ENCODE results near the gene DHRSX. TPM values are rescaled to one million over a fixed set of nuclear protein-coding genes. Genes with fewer than 3 reads are reported as not detected.
A peak's percentile ranks its signal among the peaks of the same experiment; 100 is the strongest.

Gene DHRSX
- total RNA-seq, 2 experiments from 2014 or later: 15.5 to 16.1 TPM

- no peak for DNase-seq
- no peaks in the 10 kb centered on the region for H3K27me3 Mint-ChIP-seq
- H3K4me1 Mint-ChIP-seq: no peaks in the 10 kb centered on the region
- H3K4me3 Mint-ChIP-seq: no peak overlapping the region
- peaks cover 11% of the 10 kb centered on the region for H3K9me3 Mint-ChIP-seq
- H3K36me3 Mint-ChIP-seq (ENCODE audit: low read depth): peaks cover under 1% of the 10 kb centered on the region
- POLR2A ChIA-PET: no interaction called here
- CTCF ChIA-PET: no interaction called here
- H3K27ac Mint-ChIP-seq: no peak overlapping the region
Measured at GRCh38 chrX:2332252-2332651, 168.5 kb downstream of the DHRSX start.

DNA sequence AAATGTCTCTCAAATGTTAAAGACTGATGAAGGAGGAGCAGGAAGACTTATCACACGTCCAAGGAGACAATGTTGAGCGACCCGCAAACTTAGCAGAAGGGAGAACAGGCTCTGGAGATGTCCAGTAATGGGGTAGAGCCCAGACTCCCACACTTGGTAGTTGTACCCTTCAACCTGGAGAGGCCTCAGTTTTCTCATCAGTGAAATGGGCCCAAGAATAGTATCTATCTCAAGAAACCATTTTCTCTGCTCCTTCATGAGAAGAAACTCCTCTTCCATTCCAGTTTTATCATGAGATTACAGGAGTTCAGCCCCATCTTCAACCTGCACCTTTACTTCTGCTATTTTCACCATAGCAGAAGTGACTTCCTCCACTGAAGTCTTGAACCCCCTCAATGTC is 169.9 kb downstream of the DHRSX start:
- DNase-seq: no peak
- no peak overlapping the region for H3K27ac Mint-ChIP-seq
- no peak overlapping the region for H3K4me3 Mint-ChIP-seq
- H3K4me1 Mint-ChIP-seq: no peaks in the 10 kb centered on the region
- H3K9me3 Mint-ChIP-seq: peaks cover 6% of the 10 kb centered on the region
- H3K27me3 Mint-ChIP-seq: no peaks in the 10 kb centered on the region
- POLR2A ChIA-PET: no interaction called here
- CTCF ChIA-PET: no interaction called here
- H3K36me3 Mint-ChIP-seq (ENCODE audit: low read depth): no peaks in the 10 kb centered on the region

DNA sequence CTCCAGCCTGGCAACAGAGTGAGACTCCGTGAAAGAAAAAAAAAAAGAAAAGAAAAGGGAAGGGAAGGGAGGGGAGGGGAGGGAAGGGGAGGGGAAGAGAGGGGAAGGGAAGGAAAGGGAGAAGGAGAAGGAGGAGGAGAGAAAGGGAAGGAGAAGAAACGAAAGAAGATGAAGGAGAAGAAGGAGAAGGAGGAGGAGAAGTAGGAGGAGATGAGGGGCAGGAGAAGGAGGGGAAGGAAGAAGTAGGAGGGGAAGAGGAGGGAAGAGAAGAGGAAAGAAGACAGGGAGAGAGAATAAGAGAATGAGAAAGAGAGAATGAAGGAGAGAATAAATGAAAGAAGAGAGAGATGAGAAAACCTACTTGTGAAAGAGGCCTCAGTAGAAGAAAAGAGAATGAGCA is 170.3 kb downstream of the DHRSX start:
- Mint-ChIP-seq H3K9me3 (peaks cover 9% of the 10 kb centered on the region), H3K36me3 (ENCODE audit: low read depth) (peaks cover 2% of the 10 kb centered on the region), H3K4me1 (no peaks in the 10 kb centered on the region), H3K4me3 (no peak overlapping the region), H3K27me3 (no peaks in the 10 kb centered on the region), H3K27ac (no peak overlapping the region)
- DNase-seq: no peak
- ChIA-PET POLR2A (no interaction called here), CTCF (no interaction called here)

DNA sequence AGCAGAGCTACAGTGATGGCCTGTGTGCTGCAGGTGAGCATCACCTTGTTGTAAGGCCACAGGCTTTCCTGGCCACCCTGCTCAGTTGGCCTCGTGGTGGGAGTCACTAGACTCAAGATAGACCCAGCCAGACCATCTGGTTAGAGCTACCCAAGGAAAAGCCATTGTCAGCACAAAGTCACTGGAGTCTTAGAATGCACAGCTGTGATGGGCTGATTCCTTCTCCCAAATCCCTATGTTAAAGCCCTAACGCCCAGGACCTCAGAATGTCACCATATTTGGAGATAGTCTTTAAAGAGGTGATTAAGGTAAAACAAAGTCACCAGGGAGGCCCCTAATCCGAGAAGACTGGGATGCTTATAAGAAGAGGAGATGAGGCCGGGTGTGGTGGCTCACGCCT is 173.4 kb downstream of the DHRSX start:
- Mint-ChIP-seq H3K27me3 (no peaks in the 10 kb centered on the region), H3K36me3 (ENCODE audit: low read depth) (peaks cover 7% of the 10 kb centered on the region), H3K9me3 (peaks cover 12% of the 10 kb centered on the region), H3K27ac (no peak overlapping the region), H3K4me1 (peaks cover 2% of the 10 kb centered on the region), H3K4me3 (no peak overlapping the region)
- POLR2A ChIA-PET: no interaction called here
- CTCF ChIA-PET: no interaction called here
- DNase-seq: no peak

DNA sequence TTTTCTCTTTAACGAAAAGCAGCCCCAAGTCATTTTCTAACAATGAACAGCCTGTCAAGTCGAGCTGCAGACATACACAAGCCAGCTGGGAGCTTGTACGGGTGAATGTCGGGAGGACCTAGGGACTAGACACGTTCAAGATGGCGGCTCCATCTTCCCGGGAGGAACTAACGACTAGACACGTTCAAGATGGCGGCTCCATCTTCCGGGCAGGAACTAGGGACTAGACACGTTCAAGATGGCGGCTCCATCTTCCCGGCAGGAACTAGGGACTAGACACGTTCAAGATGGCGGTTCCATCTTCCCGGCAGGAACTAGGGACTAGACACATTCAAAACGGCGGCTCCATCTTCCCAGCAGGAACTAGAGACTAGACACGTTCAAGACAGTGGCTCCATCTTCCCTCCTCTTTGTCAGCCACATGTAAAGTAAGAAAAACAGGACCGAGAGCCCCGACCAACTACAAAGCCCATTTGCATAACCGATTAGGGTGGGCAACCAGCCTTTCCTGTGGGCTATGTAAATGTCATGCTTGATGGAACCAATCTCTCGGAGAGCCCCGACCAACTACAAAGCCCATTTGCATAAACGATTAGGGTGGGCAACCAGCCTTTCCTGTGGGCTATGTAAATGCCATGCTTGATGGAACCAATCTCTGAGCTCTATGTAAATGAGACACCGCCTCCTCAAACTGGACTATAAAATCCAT is 175.5 kb downstream of the DHRSX start:
- H3K27ac Mint-ChIP-seq: peak overlapping the region; percentile 57
- POLR2A ChIA-PET: no interaction called here
- H3K9me3 Mint-ChIP-seq: peaks cover 15% of the 10 kb centered on the region
- peak overlapping the region; percentile 56 for H3K4me3 Mint-ChIP-seq
- no peaks in the 10 kb centered on the region for H3K27me3 Mint-ChIP-seq
- DNase-seq: peak; percentile 7
- peaks cover 2% of the 10 kb centered on the region for H3K4me1 Mint-ChIP-seq
- CTCF ChIA-PET: no interaction called here
- H3K36me3 Mint-ChIP-seq (ENCODE audit: low read depth): peaks cover 7% of the 10 kb centered on the region

GRCh38 chrX:2324151-2324550 is 176.6 kb downstream of the DHRSX start:
- POLR2A ChIA-PET: no interaction called here
- no peak overlapping the region for H3K4me3 Mint-ChIP-seq

DNA sequence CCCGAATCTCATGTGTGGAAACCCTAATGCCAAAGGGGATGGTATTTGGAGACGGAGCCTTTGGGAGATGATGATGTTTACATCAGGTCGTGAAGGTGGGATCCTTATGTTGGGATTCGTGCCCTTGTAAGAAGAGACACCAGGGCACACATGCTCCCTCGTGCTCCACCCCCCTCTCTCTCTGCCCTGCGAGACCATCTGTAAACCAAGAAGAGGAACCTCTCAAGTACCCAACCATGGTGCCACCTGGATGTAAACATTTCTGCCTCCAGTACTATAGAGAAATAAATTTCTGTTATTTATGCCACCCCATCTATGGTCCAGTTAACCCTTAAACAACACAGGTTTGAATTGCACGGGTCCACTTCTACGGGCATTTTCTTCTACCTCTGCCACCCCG is 179.4 kb downstream of the DHRSX start:
- H3K4me3 Mint-ChIP-seq: no peak overlapping the region
- ChIA-PET CTCF (no interaction called here), POLR2A (no interaction called here)
- H3K27ac Mint-ChIP-seq: no peak overlapping the region
- no peaks in the 10 kb centered on the region for H3K27me3 Mint-ChIP-seq
- H3K9me3 Mint-ChIP-seq: peaks cover 28% of the 10 kb centered on the region
- H3K36me3 Mint-ChIP-seq (ENCODE audit: low read depth): peaks cover 9% of the 10 kb centered on the region
- no peak for DNase-seq
- peaks cover 2% of the 10 kb centered on the region for H3K4me1 Mint-ChIP-seq

More at GRCh38 chrX:2324151-2324550, 176.6 kb downstream of the DHRSX start:
- Mint-ChIP-seq H3K36me3 (ENCODE audit: low read depth) (peaks cover 7% of the 10 kb centered on the region), H3K27me3 (no peaks in the 10 kb centered on the region), H3K9me3 (peaks cover 17% of the 10 kb centered on the region), H3K4me1 (peaks cover 2% of the 10 kb centered on the region), H3K27ac (no peak overlapping the region)
- no peak for DNase-seq
- CTCF ChIA-PET: no interaction called here

DNA sequence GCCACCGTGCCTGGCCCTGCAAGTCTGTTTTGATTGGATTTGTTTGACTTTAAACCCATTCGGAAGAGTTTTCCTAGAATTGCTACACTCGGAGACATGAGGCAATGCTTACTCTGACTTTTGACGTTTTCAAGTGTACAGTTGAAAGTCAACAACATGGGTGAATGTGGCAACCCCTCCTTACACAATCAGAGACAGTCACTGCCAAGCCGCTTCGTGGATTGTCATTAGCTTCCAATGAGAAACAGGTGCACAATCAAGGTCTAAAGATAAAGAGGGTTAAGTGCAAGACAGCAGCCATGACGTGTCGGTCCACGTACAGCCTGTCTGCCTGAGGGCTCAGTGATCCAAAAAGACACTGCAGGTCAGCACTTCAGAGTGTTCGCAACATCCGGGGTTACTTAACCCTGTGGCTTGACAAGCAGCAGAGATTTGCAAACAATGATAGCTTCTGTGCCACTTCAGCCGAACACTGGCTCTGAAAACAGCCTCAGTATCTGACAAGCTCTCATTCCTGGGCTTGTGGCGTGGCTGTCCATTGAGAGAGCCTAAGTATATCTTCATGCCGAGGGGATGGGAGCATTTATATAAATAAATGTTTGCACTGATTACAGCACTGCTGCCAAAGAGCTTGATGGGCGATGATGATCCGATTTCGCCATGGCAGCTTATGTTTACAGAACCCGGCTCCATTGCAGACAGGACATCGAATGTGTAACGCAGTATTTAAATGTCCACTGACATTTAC is 180.0 kb downstream of the DHRSX start:
- Mint-ChIP-seq H3K36me3 (ENCODE audit: low read depth) (peaks cover 8% of the 10 kb centered on the region), H3K27ac (no peak overlapping the region), H3K27me3 (no peaks in the 10 kb centered on the region), H3K4me3 (no peak overlapping the region), H3K9me3 (peaks cover 28% of the 10 kb centered on the region), H3K4me1 (peaks cover 2% of the 10 kb centered on the region)
- DNase-seq: no peak
- ChIA-PET CTCF (no interaction called here), POLR2A (no interaction called here)

DNA sequence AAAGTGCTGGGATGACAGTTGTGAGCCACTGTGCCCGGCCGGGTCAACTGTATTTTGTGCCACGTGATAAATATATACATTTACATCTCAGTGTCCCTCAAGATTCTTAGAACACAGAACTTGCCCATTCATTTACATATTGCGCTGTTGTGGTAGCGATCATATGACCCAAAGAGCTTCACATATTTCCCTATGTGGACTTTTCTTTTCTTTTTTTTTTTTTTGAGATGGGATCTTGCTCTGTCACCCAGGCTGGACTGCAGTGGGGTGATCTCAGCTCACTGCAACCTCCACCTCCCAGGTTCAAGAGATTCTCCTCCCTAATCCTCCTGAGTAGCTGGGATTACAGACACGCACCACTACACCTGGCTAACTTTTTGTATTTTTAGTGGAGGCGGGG is 180.7 kb downstream of the DHRSX start:
- Mint-ChIP-seq H3K4me3 (no peak overlapping the region), H3K36me3 (ENCODE audit: low read depth) (peaks cover 4% of the 10 kb centered on the region), H3K27ac (no peak overlapping the region), H3K4me1 (peaks cover 2% of the 10 kb centered on the region), H3K27me3 (no peaks in the 10 kb centered on the region), H3K9me3 (peaks cover 26% of the 10 kb centered on the region)
- ChIA-PET POLR2A (no interaction called here), CTCF (no interaction called here)
- no peak for DNase-seq

DNA sequence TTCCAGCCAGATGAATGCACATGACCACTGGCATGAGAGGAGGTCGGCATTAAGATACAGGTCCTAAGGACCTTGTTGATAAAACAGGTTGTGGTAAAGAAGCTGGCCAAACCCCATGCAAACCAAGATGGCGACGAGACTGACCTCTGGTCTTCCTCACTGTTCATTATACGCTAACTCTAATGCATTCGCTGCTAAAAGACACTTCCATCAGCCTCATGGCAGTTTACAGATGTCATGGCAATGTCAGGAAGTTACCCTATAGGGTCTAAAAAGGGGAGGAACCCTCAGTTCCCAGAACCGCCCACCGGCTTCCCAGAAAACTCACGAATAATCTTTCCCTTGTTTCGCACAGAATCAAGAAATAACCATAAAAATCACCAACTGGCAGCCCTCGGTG is 182.4 kb downstream of the DHRSX start:
- DNase-seq: no peak
- ChIA-PET POLR2A (no interaction called here), CTCF (no interaction called here)
- Mint-ChIP-seq H3K9me3 (peaks cover 21% of the 10 kb centered on the region), H3K4me3 (no peak overlapping the region), H3K27ac (no peak overlapping the region), H3K36me3 (ENCODE audit: low read depth) (peaks cover 2% of the 10 kb centered on the region), H3K27me3 (no peaks in the 10 kb centered on the region), H3K4me1 (no peaks in the 10 kb centered on the region)

DNA sequence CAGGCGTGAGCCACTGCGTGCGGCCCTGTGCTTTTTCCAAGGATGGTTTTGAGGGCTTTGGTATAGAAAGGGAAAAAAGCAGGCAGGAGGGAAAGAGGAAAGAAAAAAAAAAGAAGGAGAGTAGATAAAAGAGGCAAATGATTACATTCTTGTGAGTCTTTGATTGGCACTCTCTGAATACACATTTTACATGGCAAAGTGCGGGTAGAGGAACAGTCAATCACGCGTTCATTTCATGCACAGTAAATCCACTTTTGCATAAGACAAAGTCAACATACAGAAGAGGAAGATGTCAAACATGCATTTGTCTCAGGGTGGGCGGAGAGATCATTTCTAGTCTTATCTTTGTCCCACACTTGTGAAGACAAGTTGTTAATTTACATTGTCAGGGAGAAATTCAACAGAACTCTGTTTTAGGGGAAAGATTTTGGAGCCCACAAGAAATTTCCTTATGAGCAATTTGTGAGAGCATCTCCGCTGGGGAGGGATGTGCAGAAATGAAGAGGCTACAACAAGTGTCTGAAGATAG is 183.2 kb downstream of the DHRSX start:
- Mint-ChIP-seq H3K36me3 (ENCODE audit: low read depth) (peaks cover 2% of the 10 kb centered on the region), H3K27me3 (no peaks in the 10 kb centered on the region), H3K4me3 (no peak overlapping the region), H3K27ac (no peak overlapping the region), H3K9me3 (peaks cover 21% of the 10 kb centered on the region), H3K4me1 (no peaks in the 10 kb centered on the region)
- ChIA-PET CTCF (no interaction called here), POLR2A (no interaction called here)
- DNase-seq: no peak

GRCh38 chrX:2316534-2316933 is 184.2 kb downstream of the DHRSX start:
- CTCF ChIA-PET: no interaction called here
- H3K36me3 Mint-ChIP-seq (ENCODE audit: low read depth): peaks cover 2% of the 10 kb centered on the region
- no peaks in the 10 kb centered on the region for H3K27me3 Mint-ChIP-seq
- no peak overlapping the region for H3K4me3 Mint-ChIP-seq
- DNase-seq: no peak
- POLR2A ChIA-PET: no interaction called here
- H3K27ac Mint-ChIP-seq: no peak overlapping the region
- H3K4me1 Mint-ChIP-seq: no peaks in the 10 kb centered on the region
- peaks cover 24% of the 10 kb centered on the region for H3K9me3 Mint-ChIP-seq

- Mint-ChIP-seq H3K4me3 (no peak overlapping the region), H3K36me3 (ENCODE audit: low read depth) (peaks cover 2% of the 10 kb centered on the region), H3K27me3 (no peaks in the 10 kb centered on the region), H3K27ac (no peak overlapping the region), H3K4me1 (no peaks in the 10 kb centered on the region), H3K9me3 (peaks cover 29% of the 10 kb centered on the region)
- no peak for DNase-seq
- ChIA-PET POLR2A (no interaction called here), CTCF (no interaction called here)
Measured at GRCh38 chrX:2315434-2315833, 185.3 kb downstream of the DHRSX start.
